HAP-1 (cell line): Measurements from ENCODE around the gene SLC2A9.

Experiments
- DNase-seq, 2 experiments: peaks; one replicate each; pipeline ENCODE4 v3.0.0-alpha.2; 2016 to 2020; ENCODE audit warnings: low spot score in 2 of 2
- H3K27me3 ChIP-seq: fragments of 250-450 bp; sonication (Bioruptor Pico); 2 replicates; pipeline ENCODE4 v1.5.1; 2020; ENCODE audit warnings: low read depth, mild to moderate bottlenecking, moderate library complexity
- H3K36me3 ChIP-seq: fragments of 250-450 bp; sonication (Bioruptor Pico); replicated peaks from 2 replicates; pipeline ENCODE4 v1.5.1; 2020; ENCODE audit warnings: mild to moderate bottlenecking
- H3K4me1 ChIP-seq: fragments of 250-450 bp; sonication (Bioruptor Pico); 2 replicates; pipeline ENCODE4 v1.5.1; 2020; ENCODE audit warnings: mild to moderate bottlenecking
- H3K4me3 ChIP-seq: fragments of 250-450 bp; sonication (Bioruptor Pico); 2 replicates; pipeline ENCODE4 v1.5.1; 2020; ENCODE audit warnings: mild to moderate bottlenecking, moderate library complexity
- H3K9me3 ChIP-seq: fragments of 250-450 bp; sonication (Bioruptor Pico); 2 replicates; pipeline ENCODE4 v1.5.1; 2020; ENCODE audit warnings: mild to moderate bottlenecking, moderate library complexity
- in situ Hi-C: fragments of 300-500 bp; cut with MboI; formaldehyde crosslinking; loops from 3 replicates; pipeline ENCODE4 v1.14.3; 2020; ENCODE audit warnings: low sequenced_read_pairs, inconsistent platforms, mixed read lengths

The SLC2A9 gene

GRCh38 chr4:9899306-9900055, 121.8 kb downstream of the SLC2A9 start:
- Histone ChIP-seq H3K4me3 (no peak overlapping the region), H3K4me1 (no peaks in the 10 kb centered on the region), H3K27me3 (no peaks in the 10 kb centered on the region), H3K9me3 (no peaks in the 10 kb centered on the region), H3K36me3 (no peaks in the 10 kb centered on the region)
- DNase-seq: no peak
- in situ Hi-C loops: no loop called here

DNA sequence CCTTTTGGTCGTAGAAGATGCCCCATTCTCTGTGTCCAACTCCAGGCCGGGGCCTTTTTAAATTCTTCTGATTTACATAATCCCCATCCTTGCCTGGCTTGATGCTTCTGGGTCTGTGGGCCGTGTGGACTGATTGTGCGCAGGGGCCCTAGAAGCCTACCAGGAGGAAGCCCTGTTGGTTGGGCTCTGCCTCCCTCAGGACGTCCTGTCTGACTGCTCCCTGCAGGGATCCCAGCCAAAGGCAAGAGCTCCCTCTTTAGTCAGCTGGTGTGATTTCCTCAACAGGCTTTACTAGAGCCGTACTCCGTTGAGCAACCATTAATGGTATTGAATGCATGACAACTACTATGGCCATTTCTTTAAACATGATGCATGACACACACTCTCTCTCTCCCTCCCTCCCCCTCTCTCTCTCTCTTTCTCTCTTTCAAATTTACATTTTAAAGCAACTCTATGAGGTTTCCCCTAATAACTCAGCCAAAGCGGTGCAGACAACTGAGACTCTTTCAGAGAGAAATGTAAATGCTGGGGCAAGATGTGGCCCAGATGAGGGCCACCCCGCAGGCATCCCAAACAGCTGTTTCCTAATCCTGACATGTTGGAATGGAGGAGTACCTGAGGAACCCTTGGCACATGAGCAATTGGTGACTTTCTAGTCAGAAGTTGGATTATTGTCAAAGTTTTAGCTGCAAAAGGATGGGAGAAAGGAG, 122.5 kb downstream of the SLC2A9 start:
- no peaks in the 10 kb centered on the region for H3K36me3 ChIP-seq
- no peaks in the 10 kb centered on the region for H3K4me1 ChIP-seq
- in situ Hi-C loops: no loop called here
- no peaks in the 10 kb centered on the region for H3K27me3 ChIP-seq
- H3K4me3 ChIP-seq: no peak overlapping the region
- no peaks in the 10 kb centered on the region for H3K9me3 ChIP-seq
- DNase-seq: peak; percentile 31 to 60

DNA sequence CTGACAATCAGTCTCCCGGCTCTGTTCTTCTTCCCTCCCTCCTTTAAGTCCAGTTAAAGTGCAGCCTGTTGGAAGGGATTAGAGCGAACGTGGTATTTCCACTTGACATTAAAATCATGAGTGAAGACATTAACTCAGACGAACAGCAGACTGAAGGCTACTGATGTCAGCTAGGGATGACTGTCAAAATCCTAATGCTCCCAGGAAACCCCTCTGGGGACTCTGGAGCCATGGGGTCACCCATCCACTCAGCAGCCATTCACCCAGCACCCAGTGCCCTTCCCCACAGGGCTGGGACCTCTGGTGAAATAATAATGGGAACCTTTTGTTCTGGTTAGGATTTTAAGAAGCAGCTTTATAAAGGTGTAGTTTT, 126.0 kb downstream of the SLC2A9 start:
- no peaks in the 10 kb centered on the region for H3K9me3 ChIP-seq

GRCh38 chr4:9894644-9895332, 126.5 kb downstream of the SLC2A9 start:
- no peak for DNase-seq
- Histone ChIP-seq H3K9me3 (no peaks in the 10 kb centered on the region), H3K27me3 (no peaks in the 10 kb centered on the region), H3K4me1 (no peaks in the 10 kb centered on the region), H3K4me3 (no peak overlapping the region), H3K36me3 (no peaks in the 10 kb centered on the region)
- in situ Hi-C loops: no loop called here

More for the DNA sequence above, 126.0 kb downstream of the SLC2A9 start:
- Histone ChIP-seq H3K4me3 (no peak overlapping the region), H3K4me1 (no peaks in the 10 kb centered on the region), H3K27me3 (no peaks in the 10 kb centered on the region), H3K36me3 (no peaks in the 10 kb centered on the region)
- in situ Hi-C loops: no loop called here
- DNase-seq: no peak

DNA sequence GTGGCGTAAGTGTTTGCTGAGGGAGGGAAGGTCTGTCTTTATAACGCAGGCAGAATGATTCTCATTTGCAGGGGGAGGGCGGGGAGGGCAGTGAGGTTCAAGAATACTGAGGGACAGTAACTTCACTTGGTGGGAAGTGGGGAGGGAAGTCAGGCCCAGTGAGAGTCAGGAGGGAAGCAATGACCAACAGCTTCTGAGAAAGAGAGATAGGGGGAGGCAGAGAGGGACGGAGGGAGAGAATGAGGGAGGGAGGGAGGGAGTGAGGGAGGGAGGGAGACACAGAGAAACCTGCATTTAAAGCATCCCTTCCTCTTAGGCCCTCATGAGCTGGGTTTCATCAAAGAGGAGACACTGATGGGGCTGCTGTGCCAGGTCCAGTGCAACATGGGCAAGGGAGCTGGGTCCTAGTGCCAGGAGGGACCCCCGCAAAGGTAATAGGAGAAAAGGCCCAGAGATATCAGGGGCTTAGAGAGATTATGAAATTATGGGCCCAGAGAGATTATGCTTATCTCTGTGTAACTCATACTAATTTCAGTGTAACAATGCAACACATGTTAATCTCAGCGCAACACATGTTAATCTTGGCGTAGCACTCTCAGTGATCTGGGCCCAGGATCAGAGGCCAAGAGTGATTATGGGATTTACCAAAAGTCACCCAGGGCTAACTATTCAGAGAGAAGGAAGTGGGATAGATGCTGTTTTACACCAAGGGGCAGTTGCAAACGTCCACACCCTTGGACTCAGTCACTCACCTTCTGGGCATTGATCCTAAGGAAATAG, 127.8 kb downstream of the SLC2A9 start:
- no peak overlapping the region for H3K4me3 ChIP-seq
- no peaks in the 10 kb centered on the region for H3K27me3 ChIP-seq
- H3K4me1 ChIP-seq: no peaks in the 10 kb centered on the region
- in situ Hi-C loops: no loop called here
- no peak for DNase-seq
- H3K9me3 ChIP-seq: no peaks in the 10 kb centered on the region
- no peaks in the 10 kb centered on the region for H3K36me3 ChIP-seq

DNA sequence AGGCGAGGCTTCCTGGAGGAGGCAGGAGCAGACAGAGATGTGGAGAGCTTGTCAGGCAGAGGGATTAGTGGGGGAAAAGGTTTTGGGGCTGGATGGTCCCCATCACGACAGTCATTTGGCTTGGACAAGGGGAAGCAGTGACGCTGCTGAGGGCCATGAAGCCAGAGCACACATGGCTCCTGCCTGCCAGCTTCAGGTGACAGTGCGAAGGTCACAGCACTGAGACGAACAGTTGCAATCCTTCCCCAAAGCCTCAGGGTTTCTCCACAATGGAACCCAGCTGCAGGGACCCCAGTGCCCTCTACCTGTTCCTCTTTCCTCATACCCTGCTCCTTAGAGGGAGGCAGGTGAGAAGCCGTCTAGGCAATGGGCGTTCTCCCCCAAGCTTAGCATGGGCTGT, 129.6 kb downstream of the SLC2A9 start:
- Histone ChIP-seq H3K4me3 (no peak overlapping the region), H3K9me3 (no peaks in the 10 kb centered on the region), H3K27me3 (no peaks in the 10 kb centered on the region), H3K36me3 (no peaks in the 10 kb centered on the region), H3K4me1 (no peaks in the 10 kb centered on the region)
- no peak for DNase-seq
- in situ Hi-C loops: no loop called here

GRCh38 chr4:9891056-9891455, 130.2 kb downstream of the SLC2A9 start:
- Histone ChIP-seq H3K9me3 (no peaks in the 10 kb centered on the region), H3K4me1 (no peaks in the 10 kb centered on the region), H3K36me3 (no peaks in the 10 kb centered on the region), H3K4me3 (no peak overlapping the region), H3K27me3 (no peaks in the 10 kb centered on the region)
- in situ Hi-C loops: no loop called here
- DNase-seq: no peak

DNA sequence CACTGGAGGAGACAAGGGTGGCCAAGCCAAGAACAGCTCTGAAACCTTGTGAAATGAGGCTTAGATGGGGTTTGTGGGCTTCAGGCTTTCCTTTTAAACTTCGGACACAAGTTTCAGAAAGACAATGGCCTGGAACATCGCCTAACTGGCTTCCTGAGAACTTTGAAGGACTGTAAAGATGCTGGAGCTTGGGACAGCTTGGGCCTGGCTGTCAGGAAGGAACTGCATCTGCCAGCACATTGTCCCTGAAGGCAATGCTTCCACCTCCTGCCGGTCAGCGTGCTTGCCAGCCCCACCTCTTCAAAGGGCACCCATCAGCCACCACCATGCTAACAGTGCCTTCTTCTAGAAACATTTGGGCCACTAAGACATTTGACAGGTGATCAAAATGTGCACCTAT, 132.0 kb downstream of the SLC2A9 start:
- no peaks in the 10 kb centered on the region for H3K27me3 ChIP-seq
- in situ Hi-C loops: no loop called here
- DNase-seq: no peak

GRCh38 chr4:9885958-9886357, 135.3 kb downstream of the SLC2A9 start:
- H3K27me3 ChIP-seq: no peaks in the 10 kb centered on the region
- no peaks in the 10 kb centered on the region for H3K4me1 ChIP-seq
- H3K4me3 ChIP-seq: no peak overlapping the region
- in situ Hi-C loops: no loop called here
- no peaks in the 10 kb centered on the region for H3K9me3 ChIP-seq
- no peaks in the 10 kb centered on the region for H3K36me3 ChIP-seq
- DNase-seq: no peak

More for the DNA sequence above, 132.0 kb downstream of the SLC2A9 start:
- Histone ChIP-seq H3K4me3 (no peak overlapping the region), H3K4me1 (no peaks in the 10 kb centered on the region), H3K36me3 (no peaks in the 10 kb centered on the region), H3K9me3 (no peaks in the 10 kb centered on the region)

GRCh38 chr4:9880406-9881197, 140.7 kb downstream of the SLC2A9 start:
- H3K4me1 ChIP-seq: no peaks in the 10 kb centered on the region
- in situ Hi-C loops: no loop called here
- no peaks in the 10 kb centered on the region for H3K36me3 ChIP-seq
- no peaks in the 10 kb centered on the region for H3K27me3 ChIP-seq
- H3K9me3 ChIP-seq: no peaks in the 10 kb centered on the region
- no peak overlapping the region for H3K4me3 ChIP-seq
- DNase-seq: no peak

- Histone ChIP-seq H3K27me3 (no peaks in the 10 kb centered on the region), H3K9me3 (no peaks in the 10 kb centered on the region), H3K4me1 (no peaks in the 10 kb centered on the region), H3K36me3 (no peaks in the 10 kb centered on the region), H3K4me3 (no peak overlapping the region)
- no peak for DNase-seq
- in situ Hi-C loops: no loop called here
Measured at GRCh38 chr4:9877123-9877522, 144.2 kb downstream of the SLC2A9 start.

- H3K4me1 ChIP-seq: no peaks in the 10 kb centered on the region
- H3K36me3 ChIP-seq: no peaks in the 10 kb centered on the region
- H3K27me3 ChIP-seq: no peaks in the 10 kb centered on the region
- no peak for DNase-seq
- H3K4me3 ChIP-seq: no peak overlapping the region
- H3K9me3 ChIP-seq: no peaks in the 10 kb centered on the region
- in situ Hi-C loops: no loop called here
Measured at GRCh38 chr4:9875516-9875915, 145.8 kb downstream of the SLC2A9 start.

DNA sequence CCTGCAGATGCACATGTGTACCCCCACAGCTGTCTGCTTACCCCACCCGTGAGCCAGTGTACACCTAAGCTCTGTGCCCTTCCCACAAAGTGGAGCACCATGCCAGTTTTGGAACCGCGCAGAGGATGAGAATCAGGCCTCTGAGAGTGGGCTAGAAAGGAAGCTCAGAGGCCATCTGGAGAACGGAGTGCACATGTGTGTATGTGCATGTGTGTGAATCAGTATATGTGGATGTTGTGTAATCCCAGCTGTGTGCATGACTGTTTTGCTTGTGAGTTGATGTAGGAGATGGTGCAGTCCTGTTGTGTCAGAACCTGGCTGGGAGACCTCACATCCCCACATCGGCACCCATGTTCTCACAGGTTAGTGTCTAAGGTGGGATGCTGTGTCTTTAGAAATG, 146.9 kb downstream of the SLC2A9 start:
- Histone ChIP-seq H3K9me3 (no peaks in the 10 kb centered on the region), H3K27me3 (no peaks in the 10 kb centered on the region), H3K4me3 (no peak overlapping the region), H3K4me1 (no peaks in the 10 kb centered on the region), H3K36me3 (no peaks in the 10 kb centered on the region)
- DNase-seq: no peak
- in situ Hi-C loops: no loop called here
